Measurements from ENCODE around the gene IDE.

Gene IDE

DNA sequence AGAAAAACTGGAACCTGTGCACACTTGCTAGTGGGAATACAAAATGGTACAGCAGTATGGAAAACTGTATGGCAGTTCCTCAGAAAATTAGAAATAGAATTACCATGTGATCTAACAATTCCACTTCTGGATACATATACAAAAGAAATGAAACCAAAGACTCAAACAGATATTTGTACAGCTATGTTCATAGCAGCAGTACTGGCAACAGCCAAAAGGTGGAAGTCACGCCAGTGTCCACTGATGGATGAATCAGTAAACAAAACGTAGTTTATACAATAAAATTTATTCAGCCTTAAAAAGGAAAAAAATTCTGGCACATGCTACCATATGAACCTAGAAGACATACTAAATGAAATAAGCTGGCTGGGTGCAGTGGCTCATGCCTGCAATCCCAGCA lies 23.0 kb downstream of the IDE start:
- ATAC-seq (replicated peaks; ENCODE audit: extremely low read depth, poor library complexity, severe bottlenecking): no peak
- Mint-ChIP-seq H3K36me3 (ENCODE audit: insufficient read depth) (peaks cover 17% of the 10 kb centered on the region), H3K27me3 (no peaks in the 10 kb centered on the region)

DNA sequence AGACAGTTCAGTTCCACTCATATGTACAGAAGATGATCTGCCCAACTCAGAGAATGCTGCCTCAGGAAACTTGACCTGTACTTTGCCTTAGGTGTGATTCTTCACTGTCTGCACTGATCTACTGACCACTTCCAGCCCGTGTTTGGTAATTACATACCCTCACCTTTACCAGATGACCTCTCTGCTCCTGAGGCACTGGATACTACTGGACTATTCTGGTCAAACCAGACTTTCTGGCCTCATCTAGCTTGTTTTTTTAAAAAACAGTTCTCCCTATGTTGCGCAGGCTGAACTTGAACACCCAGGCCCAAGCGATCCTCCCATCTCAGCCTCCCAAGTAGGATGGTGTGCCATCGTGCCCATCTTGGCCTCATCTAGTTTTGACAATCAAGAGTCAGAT lies 26.2 kb downstream of the IDE start:
- H3K4me3 Mint-ChIP-seq: no peak overlapping the region
- no peak overlapping the region for H3K27ac Mint-ChIP-seq (ENCODE audit: low read depth)
- ATAC-seq (replicated peaks; ENCODE audit: extremely low read depth, poor library complexity, severe bottlenecking): no peak
- H3K4me1 Mint-ChIP-seq: peaks cover 25% of the 10 kb centered on the region
- H3K36me3 Mint-ChIP-seq (ENCODE audit: insufficient read depth): peaks cover 7% of the 10 kb centered on the region
- no peaks in the 10 kb centered on the region for H3K9me3 Mint-ChIP-seq
- H3K27me3 Mint-ChIP-seq: no peaks in the 10 kb centered on the region
- DNase-seq (ENCODE audit: low spot score in 2 of 2): no peak

More for the DNA sequence above, 23.0 kb downstream of the IDE start:
- Mint-ChIP-seq H3K9me3 (peaks cover 8% of the 10 kb centered on the region), H3K4me3 (no peak overlapping the region), H3K27ac (ENCODE audit: low read depth) (no peak overlapping the region), H3K4me1 (peaks cover 3% of the 10 kb centered on the region)
- DNase-seq (ENCODE audit: low spot score in 2 of 2): no peak

DNA sequence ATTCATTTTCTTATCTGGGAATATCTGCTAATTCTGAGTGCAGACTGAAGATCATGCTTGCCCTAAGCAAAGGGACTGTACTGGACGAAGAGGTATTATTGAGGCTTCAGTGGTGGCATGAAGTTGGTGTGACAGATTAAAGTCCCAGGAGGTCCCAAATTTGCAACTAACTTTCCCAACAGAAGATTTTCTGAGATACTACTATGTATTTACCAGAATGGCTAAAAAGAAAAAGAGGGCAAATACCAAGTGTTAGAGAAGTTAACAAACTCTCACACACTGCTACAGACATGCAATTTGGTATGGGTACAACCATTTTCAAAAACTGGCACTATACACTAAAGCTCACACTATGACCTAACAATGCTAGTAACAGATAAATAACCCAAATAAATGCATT lies 28.3 kb downstream of the IDE start:
- Mint-ChIP-seq H3K4me3 (no peak overlapping the region), H3K27ac (ENCODE audit: low read depth) (no peak overlapping the region), H3K36me3 (ENCODE audit: insufficient read depth) (peaks cover 7% of the 10 kb centered on the region), H3K4me1 (peaks cover 36% of the 10 kb centered on the region), H3K27me3 (no peaks in the 10 kb centered on the region), H3K9me3 (no peaks in the 10 kb centered on the region)
- no peak for ATAC-seq (replicated peaks; ENCODE audit: extremely low read depth, poor library complexity, severe bottlenecking)
- DNase-seq (ENCODE audit: low spot score in 2 of 2): no peak

DNA sequence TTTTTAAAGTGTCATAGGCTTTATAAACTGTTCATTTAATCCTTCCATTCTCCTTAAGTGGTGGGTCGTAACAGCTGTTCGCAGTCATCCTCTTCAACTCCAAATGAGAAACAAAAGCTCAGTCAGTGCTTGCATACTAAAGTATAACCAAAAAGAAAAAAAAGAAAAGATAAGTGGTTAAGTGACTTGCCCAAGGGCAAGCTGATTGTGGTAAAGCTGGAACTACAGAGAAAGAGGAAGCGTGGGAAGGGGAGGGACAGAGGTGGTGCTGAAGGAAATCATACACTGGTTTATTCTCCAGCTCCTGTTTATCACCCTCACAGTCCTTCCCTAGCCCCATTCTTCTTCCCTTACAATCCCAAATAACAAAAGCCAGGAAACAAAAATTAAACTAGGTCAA lies 29.6 kb downstream of the IDE start:
- no peak overlapping the region for H3K4me3 Mint-ChIP-seq
- ATAC-seq (replicated peaks; ENCODE audit: extremely low read depth, poor library complexity, severe bottlenecking): no peak
- no peak overlapping the region for H3K27ac Mint-ChIP-seq (ENCODE audit: low read depth)
- H3K27me3 Mint-ChIP-seq: no peaks in the 10 kb centered on the region
- H3K4me1 Mint-ChIP-seq: peaks cover 36% of the 10 kb centered on the region
- peaks cover 3% of the 10 kb centered on the region for H3K36me3 Mint-ChIP-seq (ENCODE audit: insufficient read depth)
- H3K9me3 Mint-ChIP-seq: no peaks in the 10 kb centered on the region
- DNase-seq (ENCODE audit: low spot score in 2 of 2): no peak

DNA sequence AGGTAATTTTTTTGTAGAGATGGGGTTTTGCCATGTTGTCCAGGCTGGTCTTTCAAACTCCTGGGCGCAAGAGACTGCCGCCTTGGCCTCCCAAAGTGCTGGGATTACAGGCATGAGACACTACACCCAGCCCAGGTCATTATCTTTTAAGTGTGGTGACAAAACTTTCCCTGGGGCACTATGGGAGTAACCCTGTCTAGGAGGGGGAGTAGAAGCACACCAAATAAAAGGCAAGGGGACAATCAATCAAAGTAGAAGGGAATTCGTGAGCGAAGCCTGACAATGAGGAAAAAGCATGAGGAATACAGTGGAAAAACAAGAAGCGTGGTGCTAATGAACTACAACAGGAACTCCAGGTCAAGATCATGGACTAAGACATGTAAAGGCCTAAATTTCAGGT lies 31.4 kb downstream of the IDE start:
- Mint-ChIP-seq H3K27ac (ENCODE audit: low read depth) (no peak overlapping the region), H3K27me3 (no peaks in the 10 kb centered on the region)

DNA sequence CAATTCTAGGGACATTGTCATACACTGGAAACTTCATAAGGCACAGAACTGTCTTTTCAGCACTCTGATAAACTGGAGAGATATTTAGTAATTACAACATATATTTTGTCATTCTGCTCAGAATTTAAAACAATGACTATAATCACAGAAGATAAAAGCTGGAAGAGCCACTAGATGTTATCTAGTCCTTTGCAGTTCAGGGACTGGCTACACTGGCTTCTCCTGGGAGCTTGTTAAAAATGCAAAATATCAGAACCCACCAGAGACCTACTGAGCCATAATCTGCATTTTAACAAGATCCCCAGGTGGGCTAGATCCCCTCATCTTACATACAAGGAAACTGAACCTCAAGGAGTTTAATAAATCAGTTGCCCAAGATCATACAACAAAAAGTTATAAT lies 32.3 kb downstream of the IDE start:
- ATAC-seq (replicated peaks; ENCODE audit: extremely low read depth, poor library complexity, severe bottlenecking) (no peak), DNase-seq (ENCODE audit: low spot score in 2 of 2) (no peak)
- Mint-ChIP-seq H3K4me1 (peaks cover 36% of the 10 kb centered on the region), H3K36me3 (ENCODE audit: insufficient read depth) (peaks cover 6% of the 10 kb centered on the region), H3K27ac (ENCODE audit: low read depth) (no peak overlapping the region), H3K4me3 (no peak overlapping the region), H3K9me3 (no peaks in the 10 kb centered on the region), H3K27me3 (no peaks in the 10 kb centered on the region)

More for the DNA sequence above, 31.4 kb downstream of the IDE start:
- Mint-ChIP-seq H3K4me1 (peaks cover 36% of the 10 kb centered on the region), H3K9me3 (no peaks in the 10 kb centered on the region), H3K4me3 (no peak overlapping the region), H3K36me3 (ENCODE audit: insufficient read depth) (peaks cover 2% of the 10 kb centered on the region)
- no peak for ATAC-seq (replicated peaks; ENCODE audit: extremely low read depth, poor library complexity, severe bottlenecking)
- DNase-seq (ENCODE audit: low spot score in 2 of 2): no peak

DNA sequence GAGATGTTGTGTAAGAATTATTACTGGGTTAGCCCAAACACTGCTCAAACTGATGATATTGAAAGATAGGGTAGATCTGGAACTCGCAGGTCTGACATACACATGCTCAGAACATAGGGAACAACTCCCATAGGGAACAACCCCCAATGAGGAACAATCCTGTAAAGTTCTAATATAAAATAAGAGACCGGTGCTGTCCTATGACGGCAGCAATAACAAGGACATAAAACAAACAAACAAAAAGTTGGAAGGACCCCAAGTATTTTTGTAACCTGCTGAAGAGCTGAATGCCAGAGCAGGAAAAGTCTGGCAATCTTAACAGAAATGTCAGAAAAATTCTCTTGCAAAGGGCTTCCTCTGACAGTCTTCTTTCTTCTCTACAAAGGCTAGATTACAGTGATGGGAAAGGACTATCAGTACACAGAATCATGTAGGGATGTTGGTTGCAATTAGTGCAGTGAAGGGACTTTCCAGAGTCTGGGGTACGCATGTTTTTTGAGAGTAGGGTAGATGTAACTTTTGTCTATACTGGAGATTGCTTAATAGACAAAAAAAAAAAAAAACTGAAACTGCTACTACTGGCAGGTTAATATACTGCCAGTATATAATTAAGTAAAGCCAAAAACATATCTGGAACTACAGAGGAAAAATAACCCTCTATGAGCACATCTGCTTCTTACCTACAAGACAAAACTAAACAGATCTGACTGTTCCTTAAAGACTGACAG lies 35.5 kb downstream of the IDE start:
- H3K4me3 Mint-ChIP-seq: no peak overlapping the region
- no peak for ATAC-seq (replicated peaks; ENCODE audit: extremely low read depth, poor library complexity, severe bottlenecking)
- H3K9me3 Mint-ChIP-seq: no peaks in the 10 kb centered on the region
- no peak for DNase-seq (ENCODE audit: low spot score in 2 of 2)
- H3K27ac Mint-ChIP-seq (ENCODE audit: low read depth): peak overlapping the region; percentile 6
- no peaks in the 10 kb centered on the region for H3K27me3 Mint-ChIP-seq
- peaks cover 25% of the 10 kb centered on the region for H3K36me3 Mint-ChIP-seq (ENCODE audit: insufficient read depth)
- peaks cover 11% of the 10 kb centered on the region for H3K4me1 Mint-ChIP-seq

DNA sequence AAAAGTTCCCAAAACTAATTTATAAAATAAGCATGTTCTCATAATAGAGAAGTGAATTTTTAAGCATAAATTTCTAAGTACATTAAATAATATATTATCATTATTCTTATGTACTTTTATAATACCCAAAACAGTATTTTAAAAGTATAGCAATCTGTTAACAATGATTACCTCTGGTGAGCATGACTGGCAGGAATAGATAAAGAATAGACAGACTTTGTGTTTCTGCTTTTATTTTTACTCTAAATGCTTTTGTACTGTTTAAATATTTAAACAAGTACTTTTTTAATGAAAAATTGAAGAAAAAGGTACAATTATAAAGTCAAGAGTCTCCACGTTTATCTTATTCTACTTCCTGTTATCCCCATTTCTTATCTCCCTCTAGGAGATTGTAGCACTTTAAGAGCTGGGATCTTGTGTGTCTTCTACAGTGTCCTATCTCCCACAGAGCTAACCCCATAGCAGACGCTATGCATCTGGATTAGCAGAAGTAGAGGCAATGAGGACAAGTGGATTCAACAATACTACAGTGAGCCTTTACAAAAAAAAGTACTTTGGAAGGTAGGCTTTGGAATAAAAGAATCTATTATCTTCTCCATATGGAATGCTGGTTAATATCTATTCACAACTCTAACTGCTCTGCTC lies 42.9 kb downstream of the IDE start:
- H3K27ac Mint-ChIP-seq (ENCODE audit: low read depth): no peak overlapping the region
- H3K36me3 Mint-ChIP-seq (ENCODE audit: insufficient read depth): peaks cover 31% of the 10 kb centered on the region
- DNase-seq (ENCODE audit: low spot score in 2 of 2) (no peak), ATAC-seq (replicated peaks; ENCODE audit: extremely low read depth, poor library complexity, severe bottlenecking) (no peak)
- H3K4me3 Mint-ChIP-seq: no peak overlapping the region
- H3K9me3 Mint-ChIP-seq: no peaks in the 10 kb centered on the region
- H3K4me1 Mint-ChIP-seq: no peaks in the 10 kb centered on the region
- H3K27me3 Mint-ChIP-seq: no peaks in the 10 kb centered on the region

DNA sequence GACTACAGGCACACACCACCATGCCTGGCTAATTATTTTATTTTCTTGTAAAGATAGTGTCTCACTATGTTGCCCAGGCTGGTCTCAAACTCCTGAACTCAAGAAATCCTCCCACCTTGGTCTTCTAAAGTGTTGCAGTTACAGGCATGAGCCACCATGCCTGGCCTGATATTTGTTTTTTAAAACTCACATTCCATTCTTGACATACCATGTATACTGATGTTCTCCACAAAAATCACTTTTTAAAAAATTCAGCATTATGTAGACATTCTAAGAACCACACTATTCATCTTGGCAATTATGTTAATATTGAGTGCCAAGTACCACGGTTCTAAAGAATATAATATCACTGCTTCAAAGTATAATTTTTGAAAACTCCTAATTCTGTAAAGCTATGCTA lies 43.5 kb downstream of the IDE start:
- H3K27ac Mint-ChIP-seq (ENCODE audit: low read depth): no peak overlapping the region

DNA sequence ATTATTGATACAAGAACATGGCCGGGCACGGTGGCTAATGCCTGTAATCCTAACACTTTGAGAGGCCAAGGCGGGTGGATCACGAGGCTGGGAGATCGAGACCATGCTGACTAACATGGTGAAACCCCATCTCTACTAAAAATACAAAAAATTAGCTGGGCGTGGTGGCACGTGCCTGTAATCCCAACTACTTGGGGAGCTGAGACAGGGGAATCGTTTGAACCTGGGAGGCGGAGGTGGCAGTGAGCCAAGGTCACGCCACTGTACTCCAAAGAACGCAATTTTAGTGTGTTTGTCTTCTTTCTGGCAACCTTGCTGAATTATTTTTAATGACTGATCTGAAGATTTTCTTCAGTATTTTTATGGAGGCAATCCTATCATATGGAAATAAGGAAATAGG lies 46.2 kb downstream of the IDE start:
- Mint-ChIP-seq H3K4me3 (no peak overlapping the region), H3K27me3 (no peaks in the 10 kb centered on the region), H3K4me1 (no peaks in the 10 kb centered on the region), H3K9me3 (no peaks in the 10 kb centered on the region), H3K36me3 (ENCODE audit: insufficient read depth) (peaks cover 17% of the 10 kb centered on the region), H3K27ac (ENCODE audit: low read depth) (no peak overlapping the region)
- no peak for DNase-seq (ENCODE audit: low spot score in 2 of 2)
- no peak for ATAC-seq (replicated peaks; ENCODE audit: extremely low read depth, poor library complexity, severe bottlenecking)

More for the DNA sequence above, 43.5 kb downstream of the IDE start:
- Mint-ChIP-seq H3K4me1 (no peaks in the 10 kb centered on the region), H3K4me3 (no peak overlapping the region), H3K36me3 (ENCODE audit: insufficient read depth) (peaks cover 28% of the 10 kb centered on the region), H3K27me3 (no peaks in the 10 kb centered on the region), H3K9me3 (no peaks in the 10 kb centered on the region)
- ATAC-seq (replicated peaks; ENCODE audit: extremely low read depth, poor library complexity, severe bottlenecking) (no peak), DNase-seq (ENCODE audit: low spot score in 2 of 2) (no peak)

DNA sequence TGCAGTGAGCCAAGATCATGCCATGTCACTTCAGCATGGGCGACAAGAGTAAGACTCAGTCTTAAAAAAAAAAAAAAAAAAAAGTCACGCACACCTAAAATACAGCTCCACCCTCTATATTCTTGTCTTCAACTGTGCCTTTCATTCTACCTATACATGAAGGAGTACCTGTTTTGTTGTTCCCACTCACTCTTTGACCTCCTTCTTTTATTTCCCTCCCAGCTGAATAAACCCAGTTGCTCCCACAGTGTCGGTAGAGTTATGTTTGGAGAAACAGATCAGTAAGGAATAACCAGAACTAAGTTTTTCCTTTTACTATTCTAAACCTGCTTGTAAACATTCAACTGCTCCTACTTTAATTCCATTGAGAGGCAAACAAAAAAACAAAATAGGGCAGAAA lies 50.3 kb downstream of the IDE start:
- ATAC-seq (replicated peaks; ENCODE audit: extremely low read depth, poor library complexity, severe bottlenecking): no peak
- no peak overlapping the region for H3K4me3 Mint-ChIP-seq

DNA sequence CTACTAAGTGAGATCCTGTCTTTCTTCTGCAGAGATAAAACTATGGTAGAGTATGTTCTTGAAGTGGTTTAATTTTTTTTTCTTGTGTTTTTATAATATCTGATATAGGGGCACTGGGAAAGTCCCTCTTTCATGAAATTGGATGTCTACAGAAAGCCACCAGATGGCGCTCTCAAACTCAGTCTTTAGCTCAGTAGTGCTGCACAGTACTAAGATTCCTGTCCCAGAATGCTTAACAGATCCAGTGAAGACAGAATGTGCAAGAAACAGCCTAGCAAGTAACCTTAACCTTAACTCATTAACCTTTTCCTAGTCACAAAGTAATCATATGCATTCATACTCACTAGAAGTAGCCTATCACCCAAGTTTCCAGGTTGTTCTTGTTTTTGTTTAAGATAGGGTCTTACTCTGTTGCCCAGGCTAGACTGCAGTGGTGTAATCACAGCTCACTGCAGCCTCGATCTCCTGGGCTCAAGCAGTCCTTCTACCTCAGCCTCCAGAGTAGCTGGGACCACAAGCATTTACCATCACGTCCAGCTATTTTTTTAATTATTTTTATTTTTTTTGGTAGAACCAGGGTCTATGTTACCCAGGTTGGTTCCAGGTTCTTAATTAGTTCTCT lies 56.7 kb downstream of the IDE start:
- no peak overlapping the region for H3K4me3 Mint-ChIP-seq
- H3K4me1 Mint-ChIP-seq: peaks cover 6% of the 10 kb centered on the region
- peaks cover 11% of the 10 kb centered on the region for H3K36me3 Mint-ChIP-seq (ENCODE audit: insufficient read depth)
- H3K27ac Mint-ChIP-seq (ENCODE audit: low read depth): no peak overlapping the region
- no peaks in the 10 kb centered on the region for H3K27me3 Mint-ChIP-seq
- H3K9me3 Mint-ChIP-seq: no peaks in the 10 kb centered on the region
- ATAC-seq (replicated peaks; ENCODE audit: extremely low read depth, poor library complexity, severe bottlenecking) (peak; percentile 96), DNase-seq (ENCODE audit: low spot score in 2 of 2) (peak; percentile 37 to 48)

More for the DNA sequence above, 50.3 kb downstream of the IDE start:
- DNase-seq (ENCODE audit: low spot score in 2 of 2): no peak
- Mint-ChIP-seq H3K36me3 (ENCODE audit: insufficient read depth) (peaks cover 6% of the 10 kb centered on the region), H3K27ac (ENCODE audit: low read depth) (no peak overlapping the region), H3K27me3 (no peaks in the 10 kb centered on the region), H3K4me1 (no peaks in the 10 kb centered on the region), H3K9me3 (no peaks in the 10 kb centered on the region)

DNA sequence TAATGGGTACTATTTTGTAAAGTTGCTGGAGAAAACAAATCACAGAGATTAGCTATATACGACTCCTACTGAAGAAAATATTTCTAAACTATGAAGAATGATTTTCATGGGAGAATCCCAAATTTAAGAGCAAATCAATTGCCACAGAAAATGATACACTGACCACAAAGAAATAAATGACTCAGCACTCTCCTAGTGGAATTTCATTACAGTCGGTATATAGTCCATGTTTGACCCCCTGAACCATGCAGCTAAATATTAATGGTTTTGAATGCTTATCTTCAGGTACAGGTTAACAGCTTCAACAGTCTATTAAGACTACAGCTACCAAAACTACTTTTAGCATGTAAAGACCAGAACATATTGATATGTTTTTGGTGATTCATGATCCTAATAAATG lies 65.0 kb downstream of the IDE start:
- Mint-ChIP-seq H3K9me3 (no peaks in the 10 kb centered on the region), H3K27me3 (no peaks in the 10 kb centered on the region), H3K4me3 (no peak overlapping the region), H3K4me1 (no peaks in the 10 kb centered on the region), H3K36me3 (ENCODE audit: insufficient read depth) (peaks cover 36% of the 10 kb centered on the region), H3K27ac (ENCODE audit: low read depth) (no peak overlapping the region)
- DNase-seq (ENCODE audit: low spot score in 2 of 2) (no peak), ATAC-seq (replicated peaks; ENCODE audit: extremely low read depth, poor library complexity, severe bottlenecking) (no peak)

Data from central memory CD8-positive, alpha-beta T cell (primary cell).